Adrenal gland (tissue), 5 donors: ENCODE measurements around the gene TDRD9.

Source experiments
- POLR2A ChIP-seq, 2 donors: fragments of 450-650 bp; IDR thresholded peaks; one replicate each; pipeline ENCODE4 v1.6.1; 2017; ENCODE audit warnings: antibody characterized with exemption in 2 of 2, mild to moderate bottlenecking in 2 of 2, moderate library complexity in 1 of 2
- TF ChIP-seq, protein P1 (sequence below), 6 experiments: fragments of 450-650 bp in 4 of 6; fragments of 200-600 bp in 2 of 6; sonication (generic) in 1 of 6; IDR thresholded peaks; 1 replicate in 5 of 6; 2 replicates in 1 of 6; pipeline versions ENCODE4 v1.5.1 to v1.8.0; 2016 to 2021; ENCODE audit warnings: antibody characterized with exemption in 6 of 6, mild to moderate bottlenecking in 2 of 6, moderate library complexity in 1 of 6
- donor health status: DM: no; HTN: no; CAD: no.

DNA sequence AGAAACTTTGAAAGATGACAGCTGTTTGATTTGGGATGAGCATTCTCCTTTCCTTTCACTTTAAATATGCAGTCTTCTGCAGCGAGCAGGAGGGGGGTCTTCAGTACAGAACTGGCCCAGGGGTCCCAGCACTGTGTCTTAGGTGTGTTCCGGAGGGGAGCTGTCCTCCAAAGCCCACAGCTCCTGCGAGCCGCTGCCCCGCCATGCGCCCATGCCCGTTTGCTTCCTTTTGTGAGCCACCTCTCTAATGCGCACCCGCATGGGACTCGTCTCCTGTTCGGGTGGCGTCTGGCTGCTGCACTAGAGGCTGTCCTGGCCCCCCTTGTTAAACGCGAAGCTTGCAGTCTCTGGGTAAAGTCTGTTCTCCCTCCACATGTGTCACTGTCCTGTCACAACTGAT lies 108.8 kb downstream of the TDRD9 start:
- TF ChIP-seq, protein P1, sequence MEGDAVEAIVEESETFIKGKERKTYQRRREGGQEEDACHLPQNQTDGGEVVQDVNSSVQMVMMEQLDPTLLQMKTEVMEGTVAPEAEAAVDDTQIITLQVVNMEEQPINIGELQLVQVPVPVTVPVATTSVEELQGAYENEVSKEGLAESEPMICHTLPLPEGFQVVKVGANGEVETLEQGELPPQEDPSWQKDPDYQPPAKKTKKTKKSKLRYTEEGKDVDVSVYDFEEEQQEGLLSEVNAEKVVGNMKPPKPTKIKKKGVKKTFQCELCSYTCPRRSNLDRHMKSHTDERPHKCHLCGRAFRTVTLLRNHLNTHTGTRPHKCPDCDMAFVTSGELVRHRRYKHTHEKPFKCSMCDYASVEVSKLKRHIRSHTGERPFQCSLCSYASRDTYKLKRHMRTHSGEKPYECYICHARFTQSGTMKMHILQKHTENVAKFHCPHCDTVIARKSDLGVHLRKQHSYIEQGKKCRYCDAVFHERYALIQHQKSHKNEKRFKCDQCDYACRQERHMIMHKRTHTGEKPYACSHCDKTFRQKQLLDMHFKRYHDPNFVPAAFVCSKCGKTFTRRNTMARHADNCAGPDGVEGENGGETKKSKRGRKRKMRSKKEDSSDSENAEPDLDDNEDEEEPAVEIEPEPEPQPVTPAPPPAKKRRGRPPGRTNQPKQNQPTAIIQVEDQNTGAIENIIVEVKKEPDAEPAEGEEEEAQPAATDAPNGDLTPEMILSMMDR (IDR thresholded peaks at IDR 0.05), result no peak
- TF ChIP-seq POLR2A (IDR thresholded peaks at IDR 0.05), result no peak
